ENCODE results near the gene IL1RL1.

GRCh38 chr2:102278720-102279390 is 32.5 kb upstream of the IL1RL1 start:
- TF ChIP-seq CTCF (IDR thresholded peaks at IDR 0.05) (no peak), POLR2AphosphoS5 (IDR thresholded peaks at IDR 0.05) (no peak)
